ENCODE results near the gene STEAP1B.

Gene STEAP1B

DNA sequence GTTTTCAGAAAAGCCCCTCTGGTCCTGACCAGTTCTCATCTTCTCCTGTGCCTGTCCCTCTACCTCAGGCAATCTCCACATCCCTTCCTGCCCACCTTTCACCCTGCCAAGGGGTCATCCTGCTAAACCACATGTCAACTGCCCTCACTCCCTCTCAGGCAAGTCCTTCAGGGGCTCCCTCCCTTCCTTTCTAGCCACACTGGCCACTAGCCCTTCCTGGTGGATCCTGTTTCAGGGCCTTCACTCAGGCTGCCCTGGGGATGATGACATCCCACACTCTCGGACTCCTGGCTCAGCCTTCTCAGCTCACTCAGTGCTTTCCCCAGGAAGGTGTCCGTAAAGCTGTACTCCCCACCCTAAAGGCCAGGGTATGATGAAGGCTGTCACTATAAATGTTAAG is 13.4 kb downstream of the STEAP1B start:
- intact Hi-C loops (cut with micrococcal nuclease), result no loop called here
- peaks cover 10% of the 10 kb centered on the region for H3K27me3 Mint-ChIP-seq

DNA sequence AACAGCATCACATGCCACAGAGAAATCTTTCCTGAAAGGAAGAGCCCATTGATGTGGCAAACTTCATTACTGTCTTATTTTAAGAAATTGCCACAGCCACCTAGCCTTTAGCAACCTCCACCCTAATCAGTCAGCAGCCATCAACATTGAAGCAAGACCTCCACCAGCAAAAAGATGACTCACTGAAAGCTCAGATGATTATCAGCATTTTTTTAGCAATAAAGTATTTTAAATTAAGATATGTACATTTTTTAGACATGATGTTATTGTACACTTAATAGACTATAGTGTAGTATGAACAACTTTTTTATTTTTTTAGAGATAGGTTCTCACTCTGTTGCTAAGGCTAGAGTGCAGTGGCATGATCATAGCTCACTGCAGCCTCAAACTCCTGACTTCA is 14.8 kb downstream of the STEAP1B start:
- Mint-ChIP-seq H3K27ac (no peak overlapping the region), H3K4me3 (no peak overlapping the region), H3K9me3 (no peaks in the 10 kb centered on the region), H3K36me3 (ENCODE audit: low read depth) (no peaks in the 10 kb centered on the region), H3K4me1 (ENCODE audit: low read depth) (peaks cover 11% of the 10 kb centered on the region), H3K27me3 (peaks cover 10% of the 10 kb centered on the region)
- intact Hi-C loops (cut with micrococcal nuclease), result no loop called here

More for the DNA sequence above, 13.4 kb downstream of the STEAP1B start:
- peaks cover 9% of the 10 kb centered on the region for H3K4me1 Mint-ChIP-seq (ENCODE audit: low read depth)
- H3K9me3 Mint-ChIP-seq, result no peaks in the 10 kb centered on the region
- no peak overlapping the region for H3K4me3 Mint-ChIP-seq
- no peaks in the 10 kb centered on the region for H3K36me3 Mint-ChIP-seq (ENCODE audit: low read depth)
- H3K27ac Mint-ChIP-seq, result no peak overlapping the region

- intact Hi-C loops (cut with micrococcal nuclease), result no loop called here
- H3K27ac Mint-ChIP-seq, result no peak overlapping the region
- peaks cover 24% of the 10 kb centered on the region for H3K27me3 Mint-ChIP-seq
- H3K9me3 Mint-ChIP-seq, result no peaks in the 10 kb centered on the region
- peaks cover 11% of the 10 kb centered on the region for H3K4me1 Mint-ChIP-seq (ENCODE audit: low read depth)
- no peaks in the 10 kb centered on the region for H3K36me3 Mint-ChIP-seq (ENCODE audit: low read depth)
- H3K4me3 Mint-ChIP-seq, result no peak overlapping the region
These were observed 17.5 kb downstream of the STEAP1B start for GRCh38 chr7:22482503-22482902.

DNA sequence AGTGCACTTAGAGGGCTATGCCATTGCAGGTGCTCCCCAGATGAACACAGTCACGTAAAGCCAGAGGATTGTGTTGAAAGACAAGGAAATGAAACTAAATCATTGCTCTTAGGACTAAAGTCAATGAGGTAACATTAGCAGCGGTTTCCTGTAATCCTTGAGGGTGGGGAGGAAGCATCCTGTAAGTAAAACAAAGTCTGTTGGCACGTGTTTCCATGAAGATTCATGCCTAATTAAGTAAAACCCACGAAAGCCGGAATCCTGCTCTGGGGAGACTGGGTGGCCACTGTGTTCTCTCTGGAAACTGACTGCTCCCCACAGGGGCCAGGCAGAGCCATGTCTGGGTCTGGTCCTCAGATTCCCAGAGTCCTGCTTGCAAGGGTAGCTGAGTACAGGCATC is 18.3 kb downstream of the STEAP1B start:
- H3K27me3 Mint-ChIP-seq, result peaks cover 24% of the 10 kb centered on the region
- peaks cover 11% of the 10 kb centered on the region for H3K4me1 Mint-ChIP-seq (ENCODE audit: low read depth)
- no peaks in the 10 kb centered on the region for H3K9me3 Mint-ChIP-seq
- no peak overlapping the region for H3K27ac Mint-ChIP-seq
- H3K36me3 Mint-ChIP-seq (ENCODE audit: low read depth), result no peaks in the 10 kb centered on the region
- intact Hi-C loops (cut with micrococcal nuclease), result no loop called here
- H3K4me3 Mint-ChIP-seq, result no peak overlapping the region

DNA sequence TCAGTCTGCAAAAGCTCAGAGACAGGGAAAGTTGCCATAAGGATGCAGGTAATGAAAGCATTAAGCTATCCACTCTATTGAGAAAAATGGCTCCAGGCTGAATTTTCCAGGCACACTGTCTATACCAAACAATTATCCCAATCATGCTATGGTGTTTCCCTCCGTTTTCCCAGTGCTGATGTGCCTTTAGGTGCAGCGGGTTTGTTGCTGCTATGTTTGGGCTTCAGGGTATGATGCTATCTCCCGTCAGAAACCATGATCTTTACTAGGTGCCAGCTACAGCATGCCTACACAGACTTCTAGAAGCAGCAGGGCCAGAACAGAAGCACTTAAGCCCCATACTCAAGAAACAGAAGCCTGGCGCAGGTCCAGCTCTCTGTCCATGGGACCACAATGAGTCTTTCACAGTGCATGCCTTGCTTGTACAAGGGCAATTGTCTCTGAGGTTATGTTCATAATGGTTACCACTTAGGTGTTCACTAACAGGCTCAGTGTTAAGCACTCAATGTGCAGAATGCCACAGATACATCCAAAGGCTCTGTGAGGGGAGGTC is 19.4 kb downstream of the STEAP1B start:
- peaks cover 11% of the 10 kb centered on the region for H3K4me1 Mint-ChIP-seq (ENCODE audit: low read depth)
- no peaks in the 10 kb centered on the region for H3K36me3 Mint-ChIP-seq (ENCODE audit: low read depth)
- H3K9me3 Mint-ChIP-seq, result no peaks in the 10 kb centered on the region
- no peak overlapping the region for H3K4me3 Mint-ChIP-seq
- intact Hi-C loops (cut with micrococcal nuclease), result no loop called here
- no peak overlapping the region for H3K27ac Mint-ChIP-seq
- peaks cover 24% of the 10 kb centered on the region for H3K27me3 Mint-ChIP-seq

GRCh38 chr7:22477876-22478450 is 22.0 kb downstream of the STEAP1B start:
- intact Hi-C loops (cut with micrococcal nuclease), result no loop called here
- no peaks in the 10 kb centered on the region for H3K9me3 Mint-ChIP-seq
- H3K27me3 Mint-ChIP-seq, result peaks cover 19% of the 10 kb centered on the region
- no peaks in the 10 kb centered on the region for H3K36me3 Mint-ChIP-seq (ENCODE audit: low read depth)
- peaks cover 11% of the 10 kb centered on the region for H3K4me1 Mint-ChIP-seq (ENCODE audit: low read depth)
- no peak overlapping the region for H3K27ac Mint-ChIP-seq
- H3K4me3 Mint-ChIP-seq, result no peak overlapping the region

GRCh38 chr7:22477262-22477661 is 22.7 kb downstream of the STEAP1B start:
- Mint-ChIP-seq H3K4me1 (ENCODE audit: low read depth) (peaks cover 9% of the 10 kb centered on the region), H3K36me3 (ENCODE audit: low read depth) (no peaks in the 10 kb centered on the region), H3K4me3 (no peak overlapping the region), H3K27ac (no peak overlapping the region), H3K27me3 (peaks cover 17% of the 10 kb centered on the region), H3K9me3 (no peaks in the 10 kb centered on the region)
- intact Hi-C loops (cut with micrococcal nuclease), result no loop called here

GRCh38 chr7:22476824-22477223 is 23.2 kb downstream of the STEAP1B start:
- Mint-ChIP-seq H3K4me3 (no peak overlapping the region), H3K27ac (no peak overlapping the region), H3K36me3 (ENCODE audit: low read depth) (no peaks in the 10 kb centered on the region), H3K9me3 (no peaks in the 10 kb centered on the region), H3K27me3 (peaks cover 17% of the 10 kb centered on the region), H3K4me1 (ENCODE audit: low read depth) (peaks cover 5% of the 10 kb centered on the region)
- intact Hi-C loops (cut with micrococcal nuclease), result no loop called here

DNA sequence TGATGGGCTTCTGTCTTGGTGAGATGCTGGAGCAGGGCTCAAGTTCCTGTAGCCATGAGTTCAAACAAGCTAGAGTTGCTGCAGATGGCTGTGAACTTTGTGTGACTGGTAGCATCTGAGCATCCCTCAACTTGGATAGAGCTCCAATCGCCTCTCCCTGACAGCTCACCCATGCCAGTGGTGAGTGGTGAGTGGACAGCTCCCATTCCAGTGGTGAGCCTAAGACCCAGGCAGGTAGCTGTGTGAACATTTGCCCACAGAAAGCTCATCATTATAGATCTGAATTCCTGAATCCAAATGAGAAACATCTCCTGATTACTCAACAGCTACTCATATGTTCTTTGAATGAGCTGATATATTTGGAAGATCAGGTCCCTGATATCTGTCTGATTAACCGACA is 25.3 kb downstream of the STEAP1B start:
- Mint-ChIP-seq H3K9me3 (no peaks in the 10 kb centered on the region), H3K4me1 (ENCODE audit: low read depth) (no peaks in the 10 kb centered on the region), H3K27me3 (peaks cover 14% of the 10 kb centered on the region), H3K36me3 (ENCODE audit: low read depth) (no peaks in the 10 kb centered on the region), H3K4me3 (no peak overlapping the region), H3K27ac (no peak overlapping the region)
- intact Hi-C loops (cut with micrococcal nuclease), result no loop called here

- intact Hi-C loops (cut with micrococcal nuclease), result no loop called here
- H3K36me3 Mint-ChIP-seq (ENCODE audit: low read depth), result no peaks in the 10 kb centered on the region
These were observed 29.0 kb downstream of the STEAP1B start for GRCh38 chr7:22470981-22471380.

DNA sequence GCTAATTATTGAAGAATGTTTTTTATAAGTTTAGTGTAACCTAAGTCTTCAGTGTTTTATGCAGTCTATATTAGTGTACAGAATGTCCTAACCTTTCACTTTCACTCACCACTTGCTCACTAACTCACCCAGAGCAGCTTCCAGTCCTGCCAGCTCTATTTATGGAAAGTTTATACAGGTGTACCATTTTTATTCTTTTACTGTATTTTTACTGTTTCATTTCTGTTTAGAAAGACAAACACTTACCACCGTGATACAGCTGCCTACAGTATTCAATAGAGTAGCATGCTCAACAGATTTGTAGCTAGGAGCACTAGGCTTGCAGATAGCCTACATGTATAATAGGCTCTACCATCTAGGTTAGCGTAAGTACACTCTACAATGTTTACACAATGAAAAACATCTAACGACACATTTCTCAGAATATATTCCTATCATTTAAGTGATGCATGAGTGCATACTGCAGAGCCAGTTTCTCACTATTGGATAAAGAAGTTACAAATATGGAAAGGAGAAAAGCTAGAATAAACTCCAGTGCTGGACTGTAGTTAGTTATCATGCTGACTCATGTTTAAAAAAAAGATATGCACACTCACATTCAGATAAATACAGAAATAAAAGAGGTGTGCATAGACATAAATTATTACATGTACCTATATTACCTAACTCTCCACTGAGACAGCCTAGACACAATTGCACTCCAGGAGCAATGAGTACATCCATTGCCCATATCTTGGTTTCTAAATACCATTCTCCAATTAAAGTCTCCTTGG is 30.4 kb downstream of the STEAP1B start:
- no peak overlapping the region for H3K4me3 Mint-ChIP-seq
- no peaks in the 10 kb centered on the region for H3K9me3 Mint-ChIP-seq
- no peaks in the 10 kb centered on the region for H3K27me3 Mint-ChIP-seq
- intact Hi-C loops (cut with micrococcal nuclease), result no loop called here
- no peaks in the 10 kb centered on the region for H3K4me1 Mint-ChIP-seq (ENCODE audit: low read depth)
- H3K36me3 Mint-ChIP-seq (ENCODE audit: low read depth), result no peaks in the 10 kb centered on the region
- H3K27ac Mint-ChIP-seq, result no peak overlapping the region

More at GRCh38 chr7:22470981-22471380, 29.0 kb downstream of the STEAP1B start:
- no peak overlapping the region for H3K4me3 Mint-ChIP-seq
- H3K27ac Mint-ChIP-seq, result no peak overlapping the region
- no peaks in the 10 kb centered on the region for H3K4me1 Mint-ChIP-seq (ENCODE audit: low read depth)
- H3K27me3 Mint-ChIP-seq, result no peaks in the 10 kb centered on the region
- H3K9me3 Mint-ChIP-seq, result no peaks in the 10 kb centered on the region

GRCh38 chr7:22468609-22469008 is 31.4 kb downstream of the STEAP1B start:
- intact Hi-C loops (cut with micrococcal nuclease), result no loop called here
- Mint-ChIP-seq H3K27ac (no peak overlapping the region), H3K4me1 (ENCODE audit: low read depth) (no peaks in the 10 kb centered on the region), H3K36me3 (ENCODE audit: low read depth) (no peaks in the 10 kb centered on the region), H3K27me3 (no peaks in the 10 kb centered on the region), H3K4me3 (no peak overlapping the region), H3K9me3 (no peaks in the 10 kb centered on the region)

- H3K9me3 Mint-ChIP-seq, result no peaks in the 10 kb centered on the region
- intact Hi-C loops (cut with micrococcal nuclease), result no loop called here
- H3K4me3 Mint-ChIP-seq, result no peak overlapping the region
- H3K27ac Mint-ChIP-seq, result no peak overlapping the region
- no peaks in the 10 kb centered on the region for H3K27me3 Mint-ChIP-seq
- H3K4me1 Mint-ChIP-seq (ENCODE audit: low read depth), result no peaks in the 10 kb centered on the region
- H3K36me3 Mint-ChIP-seq (ENCODE audit: low read depth), result no peaks in the 10 kb centered on the region
These were observed 35.7 kb downstream of the STEAP1B start for GRCh38 chr7:22464299-22464698.

- intact Hi-C loops (cut with micrococcal nuclease), result no loop called here
- H3K4me1 Mint-ChIP-seq (ENCODE audit: low read depth), result no peaks in the 10 kb centered on the region
- H3K36me3 Mint-ChIP-seq (ENCODE audit: low read depth), result no peaks in the 10 kb centered on the region
- H3K4me3 Mint-ChIP-seq, result no peak overlapping the region
- no peaks in the 10 kb centered on the region for H3K9me3 Mint-ChIP-seq
- H3K27ac Mint-ChIP-seq, result no peak overlapping the region
- no peaks in the 10 kb centered on the region for H3K27me3 Mint-ChIP-seq
These were observed 39.5 kb downstream of the STEAP1B start for GRCh38 chr7:22460363-22460988.

Data from dendritic cell treated with granulocyte-macrophage colony-stimulating factor and Interleukin-4, amounts not matched to agents 40 ng/mL and 50 ng/mL, for 4 days (primary cell).